NCI-H1105 (cell line): ENCODE measurements around the gene CRACR2B.

Experiments
- DNase-seq: peaks from one replicate; lab custom pipeline; 2025; lab: John Stamatoyannopoulos, UW

CRACR2B gene

GRCh38 chr11:827897-828192 is at the start of gene CRACR2B:
CRACR2B (plus strand) TSS chr11:827919; CDS start chr11:828608, 689 bp downstream.
- no peak for DNase-seq

DNA sequence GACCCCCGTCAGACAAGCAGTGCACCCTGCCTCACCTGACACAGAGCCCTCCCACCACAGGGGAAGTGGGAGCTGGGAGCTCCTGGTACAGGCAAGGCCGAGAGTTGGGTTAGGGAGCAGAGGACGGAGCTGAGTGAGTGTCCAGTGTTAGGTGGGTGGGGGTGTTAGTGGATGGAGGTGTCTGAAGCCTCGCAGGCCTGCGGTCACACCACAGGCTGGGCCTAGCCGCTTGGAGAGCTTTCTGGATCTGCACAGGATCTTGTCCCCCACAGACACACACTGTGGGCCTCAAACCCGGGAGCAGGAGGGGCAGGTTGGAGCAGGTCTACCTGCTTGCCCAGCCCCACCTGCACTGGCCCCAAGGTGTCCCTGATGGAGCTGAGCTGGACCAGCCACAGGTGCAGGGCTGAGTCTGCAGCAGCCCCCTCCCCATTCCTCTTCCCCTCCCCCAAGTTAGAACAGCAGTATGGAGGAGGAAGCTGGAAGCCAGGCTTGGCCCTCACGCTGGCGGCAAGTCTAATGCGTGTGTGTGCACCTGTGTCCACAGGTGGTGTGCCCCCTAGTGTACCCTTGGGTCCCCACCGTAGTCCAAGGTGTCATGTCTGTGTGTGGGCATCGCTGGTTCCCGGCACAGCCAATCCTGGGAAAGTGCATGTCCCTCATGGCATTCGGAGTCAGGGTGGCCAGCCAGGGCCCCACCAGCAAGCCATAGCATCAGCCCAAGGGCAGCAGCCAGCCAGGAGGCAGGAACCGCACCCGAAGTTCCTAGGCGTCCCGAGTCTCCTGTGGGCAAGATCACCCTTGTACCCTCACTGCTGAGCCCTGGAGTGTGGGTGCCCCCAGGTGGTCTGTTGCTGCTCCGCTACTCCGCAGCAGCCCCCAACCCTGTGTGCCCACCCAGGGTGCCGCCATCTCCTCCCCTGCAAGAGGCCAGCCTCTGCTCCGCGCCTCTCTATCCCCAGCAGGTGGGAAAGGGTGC is 48.5 kb upstream of the CRACR2B start:
- no peak for DNase-seq

- DNase-seq = no peak
Measured at GRCh38 chr11:779955-780532, 47.7 kb upstream of the CRACR2B start.

GRCh38 chr11:782264-783174 is 45.2 kb upstream of the CRACR2B start:
- no peak for DNase-seq

DNA sequence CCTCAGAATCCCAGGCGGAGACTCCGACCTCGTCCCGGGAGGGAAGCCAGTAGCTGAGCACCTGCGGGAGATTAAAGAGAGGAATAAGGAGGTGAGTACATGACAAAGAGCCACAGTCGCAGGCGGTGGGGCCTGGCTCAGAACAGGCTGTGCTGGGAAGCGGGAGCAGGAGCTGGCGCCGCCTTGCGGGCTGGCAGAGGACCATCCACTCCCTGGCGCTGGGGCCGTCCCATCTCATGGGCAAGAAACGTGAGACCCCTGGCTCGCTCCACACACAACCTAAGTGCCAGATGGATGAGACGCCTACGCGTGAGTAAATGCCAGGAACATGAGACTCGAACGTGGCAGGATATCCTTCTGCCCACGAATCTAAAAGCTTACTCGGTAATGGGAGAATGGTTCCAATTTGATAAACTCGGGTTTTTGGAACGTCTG is 44.1 kb upstream of the CRACR2B start:
- peak; percentile 63 for DNase-seq

- no peak for DNase-seq
Measured at GRCh38 chr11:786235-787083, 41.3 kb upstream of the CRACR2B start.

GRCh38 chr11:787084-787675 is 40.5 kb upstream of the CRACR2B start:
- DNase-seq = no peak

- DNase-seq = no peak
Measured at GRCh38 chr11:788009-788640, 39.6 kb upstream of the CRACR2B start.

- no peak for DNase-seq
Measured at GRCh38 chr11:788953-789940, 38.5 kb upstream of the CRACR2B start.

GRCh38 chr11:789943-790342 is 37.8 kb upstream of the CRACR2B start, which contains the start of gene CEND1:
CEND1 (minus strand) TSS chr11:790090; CDS start chr11:788576, 1,514 bp downstream.
- peak; percentile 70 for DNase-seq

- no peak for DNase-seq
Measured at GRCh38 chr11:790721-791564, 36.8 kb upstream of the CRACR2B start.

GRCh38 chr11:791658-792534 is 35.8 kb upstream of the CRACR2B start:
- DNase-seq = no peak

DNA sequence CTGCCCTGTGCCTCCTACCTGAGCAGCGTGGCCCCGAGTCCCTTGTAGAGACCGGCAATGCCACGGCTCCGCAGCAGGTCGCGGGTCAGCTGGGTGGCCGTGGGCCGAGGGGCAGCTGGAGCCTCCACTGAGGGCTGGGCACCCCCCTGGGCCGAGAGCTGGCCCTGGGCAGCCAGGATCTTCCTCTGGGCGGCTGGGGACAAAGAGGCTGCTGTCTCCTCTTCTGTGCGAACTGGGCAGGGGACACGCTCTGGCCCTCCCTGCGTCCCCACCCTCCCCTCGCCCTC is 35.2 kb upstream of the CRACR2B start:
- DNase-seq = no peak

GRCh38 chr11:792873-793272 is 34.8 kb upstream of the CRACR2B start:
- DNase-seq = peak; percentile 4

GRCh38 chr11:793556-793955 is 34.2 kb upstream of the CRACR2B start:
- DNase-seq = no peak

- no peak for DNase-seq
Measured at GRCh38 chr11:794013-794765, 33.5 kb upstream of the CRACR2B start.
